KBM-7 (cell line): ENCODE data around the gene TMEM176B.
"Not testable (repeated sequence)": the region's sequence is repeated elsewhere in the genome, so short reads cannot be mapped to it uniquely, and the experiment has no call there.

Experiments
- DNase-seq: peaks from one replicate; pipeline ENCODE4 v3.0.0-alpha.2; 2015
- in situ Hi-C: fragments of 300-500 bp; cut with MboI; formaldehyde crosslinking; loops from 2 replicates; pipeline ENCODE4 v1.14.3; 2020; ENCODE audit warnings: low sequenced_read_pairs, low pct_unique_long_range_greater_than_20kb, mixed read lengths

The TMEM176B gene

GRCh38 chr7:150824379-150825177, 24.4 kb upstream of the TMEM176B start:
- DNase-seq = no peak
- in situ Hi-C loops = no loop called here

- in situ Hi-C loops = no loop called here
- DNase-seq = no peak
These were observed 23.4 kb upstream of the TMEM176B start for GRCh38 chr7:150823484-150824126.

DNA sequence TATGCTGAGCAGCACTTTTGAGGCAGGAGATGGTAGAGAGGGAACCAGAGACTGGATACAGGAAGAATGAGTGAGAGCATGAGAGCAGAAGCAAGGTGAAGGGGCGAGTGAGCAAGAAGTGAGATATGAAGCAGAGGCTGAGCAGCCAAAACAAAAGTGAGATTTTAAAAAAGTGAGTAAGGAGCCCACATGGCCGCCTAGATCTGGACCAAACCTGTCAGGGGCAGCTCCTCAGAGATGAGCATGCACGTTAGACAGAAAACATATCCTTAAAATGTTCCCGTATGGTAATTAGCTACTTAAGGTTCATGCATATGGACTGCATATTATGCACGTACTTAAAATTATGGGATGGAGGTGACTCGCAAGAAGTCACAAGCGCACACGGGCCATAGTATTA, 22.9 kb upstream of the TMEM176B start:
- in situ Hi-C loops = no loop called here

DNA sequence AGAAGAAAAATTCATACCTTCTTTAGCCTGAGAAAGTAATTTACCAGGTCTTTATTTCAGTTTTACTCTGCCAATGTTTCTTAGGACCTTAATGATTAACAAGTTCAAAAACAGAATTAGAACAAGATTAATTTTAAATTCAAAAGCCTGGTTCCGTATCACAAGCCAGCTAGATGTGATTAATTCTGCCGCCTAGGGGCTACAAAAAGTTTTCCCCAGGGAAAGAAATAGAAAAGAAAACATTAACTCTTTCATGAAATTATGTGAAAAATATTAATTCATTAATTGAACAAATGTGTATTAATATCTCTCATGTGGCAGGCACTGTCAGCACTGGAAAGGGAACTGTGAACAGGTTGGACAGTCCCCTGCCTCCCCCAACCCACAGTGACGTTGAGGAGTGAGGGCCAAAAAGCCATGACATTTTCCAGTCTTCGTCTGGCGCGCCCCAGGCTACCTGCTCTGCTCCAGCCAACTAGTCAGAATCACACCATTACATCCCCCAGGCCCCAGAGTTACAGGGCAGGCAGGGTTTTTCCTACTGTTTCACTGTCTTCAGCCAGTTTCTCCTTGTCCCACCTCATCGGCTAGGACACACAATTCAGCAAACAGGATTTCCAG, 20.5 kb upstream of the TMEM176B start:
- DNase-seq = no peak
- in situ Hi-C loops = no loop called here

More for the DNA sequence above, 22.9 kb upstream of the TMEM176B start:
- no peak for DNase-seq

GRCh38 chr7:150820148-150820547, 20.0 kb upstream of the TMEM176B start:
- no peak for DNase-seq
- in situ Hi-C loops = no loop called here

DNA sequence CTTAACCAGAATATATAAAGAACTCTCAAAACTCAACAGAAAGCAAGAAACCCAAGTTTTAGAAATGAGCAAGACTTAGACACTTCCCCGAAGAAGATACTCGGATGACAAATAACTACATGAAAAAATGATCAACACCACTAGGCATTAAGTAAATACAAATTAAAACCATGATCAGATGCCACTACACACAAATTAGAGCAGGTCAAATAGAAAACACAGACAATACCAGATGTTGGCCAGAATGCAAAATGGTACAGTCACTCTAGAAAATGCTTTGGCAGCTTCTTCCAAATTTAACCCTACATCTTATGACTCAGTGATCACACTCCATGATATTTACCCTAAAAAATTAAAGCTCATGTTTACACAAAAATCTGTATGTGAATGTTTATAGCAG, 18.8 kb upstream of the TMEM176B start:
- in situ Hi-C loops = no loop called here
- no peak for DNase-seq

GRCh38 chr7:150814328-150815001, 14.3 kb upstream of the TMEM176B start:
- in situ Hi-C loops = no loop called here
- DNase-seq = no peak

GRCh38 chr7:150807616-150808438, 7.7 kb upstream of the TMEM176B start:
- in situ Hi-C loops, DNase-seq: not testable (repeated sequence)

GRCh38 chr7:150806863-150807262, 6.7 kb upstream of the TMEM176B start:
- in situ Hi-C loops = no loop called here
- no peak for DNase-seq

GRCh38 chr7:150806454-150806853, 6.3 kb upstream of the TMEM176B start:
- in situ Hi-C loops = no loop called here
- DNase-seq = no peak

DNA sequence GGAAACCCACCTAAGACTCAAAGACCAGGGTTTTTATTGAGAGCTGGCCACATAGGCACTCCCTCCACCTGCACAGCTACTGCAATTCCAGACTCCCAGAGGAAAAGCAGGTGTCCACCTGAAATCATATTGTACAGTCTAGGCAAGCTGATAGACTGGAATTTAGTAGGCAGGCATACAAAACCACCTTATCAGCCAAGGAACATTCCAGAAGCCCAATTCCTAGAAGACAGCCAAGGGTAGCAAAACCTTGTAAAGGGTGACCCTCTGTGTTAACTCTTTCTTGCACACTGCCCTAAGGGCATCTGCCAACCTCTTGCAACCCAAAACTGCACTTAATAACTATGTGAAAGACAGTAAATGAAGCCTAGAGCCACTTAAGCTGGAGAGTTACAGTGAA, 5.7 kb upstream of the TMEM176B start:
- in situ Hi-C loops = no loop called here
- no peak for DNase-seq

DNA sequence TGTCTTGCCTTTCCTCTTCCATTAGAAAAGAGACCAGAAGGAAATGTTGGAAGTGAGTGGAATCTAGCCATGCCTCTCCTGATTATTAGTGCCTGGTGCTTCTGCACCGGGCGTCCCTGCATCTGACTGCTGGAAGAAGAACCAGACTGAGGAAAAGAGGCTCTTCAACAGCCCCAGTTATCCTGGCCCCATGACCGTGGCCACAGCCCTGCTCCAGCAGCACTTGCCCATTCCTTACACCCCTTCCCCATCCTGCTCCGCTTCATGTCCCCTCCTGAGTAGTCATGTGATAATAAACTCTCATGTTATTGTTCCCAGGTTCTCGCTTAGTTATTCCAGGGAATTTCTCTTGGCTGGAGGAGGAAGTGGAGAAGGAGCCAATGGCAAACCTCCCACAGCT, 4.6 kb upstream of the TMEM176B start:
- DNase-seq = no peak
- in situ Hi-C loops = no loop called here

DNA sequence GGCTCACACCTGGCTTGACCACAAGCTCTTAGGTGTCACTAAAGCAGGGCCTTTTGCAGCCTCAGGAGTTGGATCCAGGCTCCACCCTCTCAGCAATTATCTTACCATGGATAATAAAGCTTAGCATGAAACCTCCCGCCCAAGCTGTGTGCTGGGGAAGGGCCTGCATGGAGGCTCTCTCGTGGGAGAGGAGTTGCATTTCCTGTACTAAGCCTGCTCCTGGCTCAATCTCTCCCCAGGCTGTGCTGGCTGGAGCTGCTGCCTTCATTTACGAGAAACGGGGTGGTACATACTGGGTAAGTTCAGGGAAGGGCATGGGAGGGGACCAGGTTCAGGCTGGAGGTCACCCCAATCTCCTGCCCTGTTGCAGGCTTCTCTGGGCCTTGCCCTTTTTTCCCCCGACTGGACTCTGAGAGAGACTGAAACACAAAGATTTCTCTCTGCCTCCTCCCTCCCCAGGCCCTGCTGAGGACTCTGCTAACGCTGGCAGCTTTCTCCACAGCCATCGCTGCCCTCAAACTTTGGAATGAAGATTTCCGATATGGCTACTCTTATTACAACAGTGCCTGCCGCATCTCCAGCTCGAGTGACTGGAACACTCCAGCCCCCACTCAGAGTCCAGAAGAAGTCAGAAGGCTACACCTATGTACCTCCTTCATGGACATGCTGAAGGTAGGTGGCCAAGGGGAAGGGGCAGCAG, 3.1 kb upstream of the TMEM176B start:
- peak; percentile 18 for DNase-seq
- in situ Hi-C loops = no loop called here

GRCh38 chr7:150801946-150802771, 2.0 kb upstream of the TMEM176B start:
- no peak for DNase-seq
- in situ Hi-C loops = no loop called here

DNA sequence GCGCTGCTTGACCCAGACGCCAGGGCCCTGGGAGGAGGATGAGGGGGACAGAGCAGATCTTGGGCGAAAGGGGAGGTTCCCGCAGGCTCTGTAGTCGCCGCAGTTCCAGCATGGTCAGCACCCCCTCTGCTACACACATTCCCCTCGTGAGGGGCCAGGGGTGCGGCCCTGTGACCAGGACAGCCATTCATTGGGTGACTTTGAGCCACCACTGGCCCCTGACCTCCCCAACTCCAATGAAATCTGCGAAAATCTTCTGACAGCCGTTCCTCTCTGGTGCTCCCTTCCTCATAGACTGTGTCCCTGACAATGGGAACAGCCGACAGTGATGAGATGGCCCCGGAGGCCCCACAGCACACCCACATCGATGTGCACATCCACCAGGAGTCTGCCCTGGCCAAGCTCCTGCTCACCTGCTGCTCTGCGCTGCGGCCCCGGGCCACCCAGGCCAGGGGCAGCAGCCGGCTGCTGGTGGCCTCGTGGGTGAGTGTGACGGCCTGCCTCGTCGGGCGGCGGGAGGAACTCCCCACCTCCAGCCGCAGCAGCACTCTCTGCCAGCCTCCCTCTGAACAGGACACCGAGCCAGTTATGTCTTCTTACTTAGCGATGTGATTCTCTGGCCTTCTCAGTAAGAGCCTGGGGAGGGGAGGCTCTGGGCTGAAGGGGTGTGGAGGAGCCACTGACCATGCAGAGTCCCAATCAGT, 1.2 kb upstream of the TMEM176B start:
- DNase-seq = no peak
- in situ Hi-C loops = no loop called here

DNA sequence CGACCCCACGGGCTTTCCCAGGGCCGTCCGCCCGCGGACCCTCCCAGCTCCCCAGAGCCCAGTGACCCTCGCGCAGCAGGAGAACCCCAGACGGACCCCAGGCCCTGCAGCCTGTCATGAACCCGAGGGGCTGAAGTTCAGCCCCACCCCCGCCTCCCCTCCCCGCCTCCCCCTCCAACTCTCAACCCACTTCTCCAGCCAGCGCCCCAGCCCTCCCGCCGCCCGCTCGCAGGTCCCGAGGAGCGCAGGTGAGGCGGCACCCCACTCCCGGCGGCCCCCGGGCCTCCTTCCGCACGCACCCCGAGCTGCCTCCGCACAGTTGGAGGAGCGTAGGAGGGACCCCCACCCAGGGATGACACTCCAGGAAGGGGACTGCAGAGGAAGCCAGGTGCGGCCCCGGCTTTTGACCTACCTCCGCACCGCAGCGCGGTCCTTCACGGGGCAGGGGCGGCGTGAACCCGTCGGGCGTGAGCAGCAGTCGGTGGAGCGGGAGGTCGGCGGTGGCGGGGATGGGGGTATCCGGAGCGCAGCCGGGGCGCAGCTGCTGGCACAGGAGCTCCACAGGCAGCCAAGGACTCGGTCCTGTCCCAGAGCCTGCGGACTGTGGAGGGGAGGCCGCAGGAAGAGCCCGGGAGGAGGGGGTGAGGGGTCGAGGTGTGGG, 547 bp upstream of the TMEM176B start, which contains the start of gene TMEM176A:
Gene TMEM176A, plus strand, starts transcription at position 189 of the 661 bp plus-strand sequence. CDS start 782 bp downstream, outside the sequence.
- in situ Hi-C loops = no loop called here
- no peak for DNase-seq
